Lung (tissue), 12 donors: ENCODE results near the gene WHRN. TPM values are rescaled to one million over a fixed set of nuclear protein-coding genes. Genes with fewer than 3 reads are reported as not detected.

Experiments used
- ATAC-seq: fragments of 200-7000 bp; cut with Tn5 transposase; one replicate; pipeline ENCODE4 v1.9.1; 2020; ENCODE audit warnings: moderate number of reproducible peaks; ENCODE audit not compliant: insufficient read depth, low FRiP score
- DNase-seq, 3 donors: peaks; one replicate each; pipeline ENCODE4 v3.0.0-alpha.2; 2013 to 2017
- H3K27ac ChIP-seq, 2 donors: one replicate each; pipeline ENCODE4 v1.5.1; 2013; ENCODE audit warnings: mild to moderate bottlenecking in 2 of 2, moderate library complexity in 2 of 2, control low read depth in 1 of 2, inconsistent platforms in 1 of 2, low read depth in 1 of 2, low read length in 1 of 2
- H3K27me3 ChIP-seq, 3 donors: one replicate each; pipeline ENCODE4 v1.5.1; 2013; ENCODE audit warnings: low read length in 2 of 3; ENCODE audit not compliant: control insufficient read depth in 3 of 3, insufficient read depth in 3 of 3
- H3K36me3 ChIP-seq, 4 donors: one replicate each; pipeline ENCODE4 v1.5.1; 2013; ENCODE audit warnings: low read length in 4 of 4, mild to moderate bottlenecking in 1 of 4, moderate library complexity in 1 of 4; ENCODE audit not compliant: control insufficient read depth in 4 of 4, insufficient read depth in 4 of 4
- H3K4me1 ChIP-seq, 5 donors: one replicate each; pipeline ENCODE4 v1.5.1; 2013; ENCODE audit warnings: low read length in 5 of 5, mild to moderate bottlenecking in 2 of 5, moderate library complexity in 1 of 5; ENCODE audit not compliant: control insufficient read depth in 5 of 5, insufficient read depth in 5 of 5
- H3K4me3 ChIP-seq: one replicate; pipeline ENCODE4 v1.5.1; 2013; ENCODE audit warnings: mild to moderate bottlenecking, control low read depth, moderate library complexity
- H3K9ac ChIP-seq, 2 donors: one replicate each; pipeline ENCODE4 v1.5.1; 2013; ENCODE audit warnings: low read length in 2 of 2, control low read depth in 1 of 2; ENCODE audit not compliant: insufficient read depth in 1 of 2
- H3K9me3 ChIP-seq, 4 donors: one replicate each; pipeline ENCODE4 v1.5.1; 2013; ENCODE audit warnings: low read length in 3 of 4, mild to moderate bottlenecking in 1 of 4, moderate library complexity in 1 of 4; ENCODE audit not compliant: control insufficient read depth in 4 of 4, insufficient read depth in 3 of 4
- WGBS, 2 donors: extraction: QIAGEN DNeasy Blood & Tissue Kit; methylation state at CpG; one replicate each; pipeline ENCODE4 v1.1.7; 2013; 5-methylcytosine and 5-hydroxymethylcytosine counted together
- polyA plus RNA-seq, 2 donors: library from polyadenylated mRNA; stranded (reverse); fragments of 200-250 nt; gene quantifications; one replicate each; pipeline ENCODE4 v1.2.1, GENCODE V29; 2013
- total RNA-seq, 2 donors: library from RNA; depleted of rRNA in 1 of 2; stranded (reverse); fragments of >200 nt in 1 of 2; gene quantifications; one replicate each; pipeline ENCODE4 v1.2.1, GENCODE V29; 2014 to 2021
- TF ChIP-seq, protein P1 (sequence below): IDR thresholded peaks from 2 replicates; pipeline ENCODE4 v1.5.1; 2012; ENCODE audit warnings: mild to moderate bottlenecking; ENCODE audit errors: control extremely low read depth, extremely low read depth
- donor health status: control.
- donor health status: control.
- donor health status: Bipolar disorder and iron deficiency.
- donor health status: healthy.
- donor health status: DM: yes; HTN: yes; CAD: no.

The WHRN gene
- total and polyA plus RNA-seq, 4 donors = 3.1 to 11.7 (median 5.6) TPM

- ATAC-seq = no peak
Measured at GRCh38 chr9:114501796-114502682, 3.2 kb downstream of the WHRN start.

DNA sequence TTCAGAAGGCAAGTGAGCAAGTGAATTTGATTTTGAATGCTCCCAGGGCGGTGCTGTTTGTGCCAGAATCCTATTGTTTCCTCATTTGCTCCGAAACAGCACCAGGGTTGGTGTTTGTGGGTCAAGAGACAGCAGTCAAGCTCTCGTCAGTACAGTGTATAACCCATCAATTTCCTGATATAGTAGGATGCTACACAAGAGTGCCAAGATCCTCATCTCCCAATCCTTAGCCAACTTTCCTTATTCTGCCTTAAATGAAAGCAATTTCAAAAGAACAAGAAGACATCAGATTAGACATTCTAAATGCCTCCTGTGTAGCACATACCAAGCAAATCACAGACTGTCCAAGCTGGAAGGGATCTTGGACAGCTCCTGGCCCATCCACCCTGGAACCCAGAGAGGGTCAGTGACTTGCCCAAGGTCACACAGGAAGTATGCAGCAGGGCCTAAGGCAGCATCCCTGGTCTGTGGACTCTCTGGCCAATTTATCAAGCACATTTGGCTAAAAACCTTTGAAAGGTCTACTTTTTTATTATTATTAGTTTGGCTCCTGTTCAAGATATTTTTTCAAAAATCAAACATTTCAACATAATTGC is 4.5 kb downstream of the WHRN start:
- Histone ChIP-seq H3K4me3 (no peak overlapping the region), H3K9ac (no peak overlapping the region), H3K27me3 (peaks cover 0 to under 1% (median 0%) of the 10 kb centered on the region in 3 donors), H3K9me3 (peaks cover 0 to 5% (median 0%) of the 10 kb centered on the region in 4 donors), H3K4me1 (peaks cover 0 to 27% (median 6%) of the 10 kb centered on the region in 5 donors), H3K27ac (no peak overlapping the region), H3K36me3 (no peaks in the 10 kb centered on the region)
- DNase-seq (no peak), ATAC-seq (no peak)
- TF ChIP-seq, protein P1, sequence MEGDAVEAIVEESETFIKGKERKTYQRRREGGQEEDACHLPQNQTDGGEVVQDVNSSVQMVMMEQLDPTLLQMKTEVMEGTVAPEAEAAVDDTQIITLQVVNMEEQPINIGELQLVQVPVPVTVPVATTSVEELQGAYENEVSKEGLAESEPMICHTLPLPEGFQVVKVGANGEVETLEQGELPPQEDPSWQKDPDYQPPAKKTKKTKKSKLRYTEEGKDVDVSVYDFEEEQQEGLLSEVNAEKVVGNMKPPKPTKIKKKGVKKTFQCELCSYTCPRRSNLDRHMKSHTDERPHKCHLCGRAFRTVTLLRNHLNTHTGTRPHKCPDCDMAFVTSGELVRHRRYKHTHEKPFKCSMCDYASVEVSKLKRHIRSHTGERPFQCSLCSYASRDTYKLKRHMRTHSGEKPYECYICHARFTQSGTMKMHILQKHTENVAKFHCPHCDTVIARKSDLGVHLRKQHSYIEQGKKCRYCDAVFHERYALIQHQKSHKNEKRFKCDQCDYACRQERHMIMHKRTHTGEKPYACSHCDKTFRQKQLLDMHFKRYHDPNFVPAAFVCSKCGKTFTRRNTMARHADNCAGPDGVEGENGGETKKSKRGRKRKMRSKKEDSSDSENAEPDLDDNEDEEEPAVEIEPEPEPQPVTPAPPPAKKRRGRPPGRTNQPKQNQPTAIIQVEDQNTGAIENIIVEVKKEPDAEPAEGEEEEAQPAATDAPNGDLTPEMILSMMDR = no peak
- 79 to 84% methylated on average over 3 of the region's 3 CpGs for WGBS, 2 donors

More at GRCh38 chr9:114501796-114502682, 3.2 kb downstream of the WHRN start:
- peak; percentile 25 to 64 (median 57) for DNase-seq
- Histone ChIP-seq H3K27ac (no peak overlapping the region), H3K9ac (peak overlapping the region in 1 of 2 donors; percentile 29), H3K36me3 (no peaks in the 10 kb centered on the region), H3K9me3 (peaks cover 0 to 5% (median 0%) of the 10 kb centered on the region in 4 donors), H3K4me1 (peaks cover 0 to 27% (median 9%) of the 10 kb centered on the region in 5 donors), H3K27me3 (peaks cover 0 to 6% (median 4%) of the 10 kb centered on the region in 3 donors), H3K4me3 (no peak overlapping the region)
- TF ChIP-seq, protein P1 = no peak
- WGBS, 2 donors = 65 to 75% methylated on average over 12 of the region's 12 CpGs

GRCh38 chr9:114499941-114500696 is 5.2 kb downstream of the WHRN start:
- DNase-seq = no peak
- Histone ChIP-seq H3K9ac (no peak overlapping the region), H3K9me3 (peaks cover 0 to 5% (median 0%) of the 10 kb centered on the region in 4 donors), H3K36me3 (no peaks in the 10 kb centered on the region), H3K27ac (no peak overlapping the region), H3K27me3 (no peaks in the 10 kb centered on the region), H3K4me3 (no peak overlapping the region), H3K4me1 (peaks cover 0 to 27% (median 6%) of the 10 kb centered on the region in 5 donors)
- TF ChIP-seq, protein P1 = no peak
- no peak for ATAC-seq
- WGBS, 2 donors = 87 to 89% methylated on average over 9 of the region's 9 CpGs
